ENCODE data around the gene UBE2F.

Gene UBE2F

GRCh38 chr2:238042090-238042489 lies 75.3 kb downstream of the UBE2F start:
- H3K27ac ChIP-seq (replicated peaks): no peak overlapping the region
- TF ChIP-seq, protein P1, sequence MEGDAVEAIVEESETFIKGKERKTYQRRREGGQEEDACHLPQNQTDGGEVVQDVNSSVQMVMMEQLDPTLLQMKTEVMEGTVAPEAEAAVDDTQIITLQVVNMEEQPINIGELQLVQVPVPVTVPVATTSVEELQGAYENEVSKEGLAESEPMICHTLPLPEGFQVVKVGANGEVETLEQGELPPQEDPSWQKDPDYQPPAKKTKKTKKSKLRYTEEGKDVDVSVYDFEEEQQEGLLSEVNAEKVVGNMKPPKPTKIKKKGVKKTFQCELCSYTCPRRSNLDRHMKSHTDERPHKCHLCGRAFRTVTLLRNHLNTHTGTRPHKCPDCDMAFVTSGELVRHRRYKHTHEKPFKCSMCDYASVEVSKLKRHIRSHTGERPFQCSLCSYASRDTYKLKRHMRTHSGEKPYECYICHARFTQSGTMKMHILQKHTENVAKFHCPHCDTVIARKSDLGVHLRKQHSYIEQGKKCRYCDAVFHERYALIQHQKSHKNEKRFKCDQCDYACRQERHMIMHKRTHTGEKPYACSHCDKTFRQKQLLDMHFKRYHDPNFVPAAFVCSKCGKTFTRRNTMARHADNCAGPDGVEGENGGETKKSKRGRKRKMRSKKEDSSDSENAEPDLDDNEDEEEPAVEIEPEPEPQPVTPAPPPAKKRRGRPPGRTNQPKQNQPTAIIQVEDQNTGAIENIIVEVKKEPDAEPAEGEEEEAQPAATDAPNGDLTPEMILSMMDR (IDR thresholded peaks at IDR 0.05; ENCODE audit: insufficient read depth, low read length): no peak
- no peak for TF ChIP-seq GABPA (IDR thresholded peaks at IDR 0.05; ENCODE audit: low read depth)
- no peak for TF ChIP-seq POLR2AphosphoS5 (IDR thresholded peaks at IDR 0.05; ENCODE audit: low read depth)
- TF ChIP-seq, protein P2, sequence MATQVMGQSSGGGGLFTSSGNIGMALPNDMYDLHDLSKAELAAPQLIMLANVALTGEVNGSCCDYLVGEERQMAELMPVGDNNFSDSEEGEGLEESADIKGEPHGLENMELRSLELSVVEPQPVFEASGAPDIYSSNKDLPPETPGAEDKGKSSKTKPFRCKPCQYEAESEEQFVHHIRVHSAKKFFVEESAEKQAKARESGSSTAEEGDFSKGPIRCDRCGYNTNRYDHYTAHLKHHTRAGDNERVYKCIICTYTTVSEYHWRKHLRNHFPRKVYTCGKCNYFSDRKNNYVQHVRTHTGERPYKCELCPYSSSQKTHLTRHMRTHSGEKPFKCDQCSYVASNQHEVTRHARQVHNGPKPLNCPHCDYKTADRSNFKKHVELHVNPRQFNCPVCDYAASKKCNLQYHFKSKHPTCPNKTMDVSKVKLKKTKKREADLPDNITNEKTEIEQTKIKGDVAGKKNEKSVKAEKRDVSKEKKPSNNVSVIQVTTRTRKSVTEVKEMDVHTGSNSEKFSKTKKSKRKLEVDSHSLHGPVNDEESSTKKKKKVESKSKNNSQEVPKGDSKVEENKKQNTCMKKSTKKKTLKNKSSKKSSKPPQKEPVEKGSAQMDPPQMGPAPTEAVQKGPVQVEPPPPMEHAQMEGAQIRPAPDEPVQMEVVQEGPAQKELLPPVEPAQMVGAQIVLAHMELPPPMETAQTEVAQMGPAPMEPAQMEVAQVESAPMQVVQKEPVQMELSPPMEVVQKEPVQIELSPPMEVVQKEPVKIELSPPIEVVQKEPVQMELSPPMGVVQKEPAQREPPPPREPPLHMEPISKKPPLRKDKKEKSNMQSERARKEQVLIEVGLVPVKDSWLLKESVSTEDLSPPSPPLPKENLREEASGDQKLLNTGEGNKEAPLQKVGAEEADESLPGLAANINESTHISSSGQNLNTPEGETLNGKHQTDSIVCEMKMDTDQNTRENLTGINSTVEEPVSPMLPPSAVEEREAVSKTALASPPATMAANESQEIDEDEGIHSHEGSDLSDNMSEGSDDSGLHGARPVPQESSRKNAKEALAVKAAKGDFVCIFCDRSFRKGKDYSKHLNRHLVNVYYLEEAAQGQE (IDR thresholded peaks at IDR 0.05; ENCODE audit: insufficient replicate concordance, low read depth): no peak
- no peak for TF ChIP-seq SPI1 (IDR thresholded peaks at IDR 0.05; ENCODE audit: borderline replicate concordance, low read depth)
- no peak for DNase-seq (ENCODE audit: low read depth in 1 of 2, low spot score in 1 of 2)
- no peaks in the 10 kb centered on the region for H3K27me3 ChIP-seq (ENCODE audit: insufficient read depth, poor library complexity, severe bottlenecking)
- no peak overlapping the region for H3K4me3 ChIP-seq (replicated peaks; ENCODE audit: insufficient read depth, low read length)

- DNase-seq (ENCODE audit: low read depth in 1 of 2, low spot score in 1 of 2): no peak
- no peaks in the 10 kb centered on the region for H3K27me3 ChIP-seq (ENCODE audit: insufficient read depth, poor library complexity, severe bottlenecking)
- TF ChIP-seq, protein P1 (IDR thresholded peaks at IDR 0.05; ENCODE audit: insufficient read depth, low read length): no peak
- TF ChIP-seq GABPA (IDR thresholded peaks at IDR 0.05; ENCODE audit: low read depth) (no peak), POLR2AphosphoS5 (IDR thresholded peaks at IDR 0.05; ENCODE audit: low read depth) (no peak), SPI1 (IDR thresholded peaks at IDR 0.05; ENCODE audit: borderline replicate concordance, low read depth) (no peak)
- TF ChIP-seq, protein P2 (IDR thresholded peaks at IDR 0.05; ENCODE audit: insufficient replicate concordance, low read depth): no peak
- H3K4me3 ChIP-seq (replicated peaks; ENCODE audit: insufficient read depth, low read length): no peak overlapping the region
- H3K27ac ChIP-seq (replicated peaks): no peak overlapping the region
Observed at GRCh38 chr2:238042849-238043584, 76.2 kb downstream of the UBE2F start.

DNA sequence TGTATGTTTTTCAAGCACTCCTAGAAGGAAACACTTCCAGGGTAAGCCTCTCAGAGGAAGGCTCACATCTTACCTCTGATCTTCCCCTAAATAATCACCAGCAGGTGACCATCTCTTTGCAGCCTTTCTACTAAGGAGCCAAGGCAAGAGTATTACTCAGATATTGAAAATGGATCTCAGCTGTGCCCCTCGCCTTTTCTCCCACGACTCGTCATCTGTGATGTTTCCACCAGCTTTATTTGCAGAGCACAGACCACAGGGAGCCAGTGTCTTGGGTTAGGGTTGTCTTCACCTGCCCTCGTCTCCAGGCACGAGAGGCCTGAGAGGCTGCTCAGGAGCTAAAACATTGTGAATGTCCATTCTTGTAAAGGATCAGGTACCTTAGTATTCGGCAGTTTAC lies 77.0 kb downstream of the UBE2F start:
- Histone ChIP-seq H3K27me3 (ENCODE audit: insufficient read depth, poor library complexity, severe bottlenecking) (no peaks in the 10 kb centered on the region), H3K27ac (replicated peaks) (no peak overlapping the region), H3K4me3 (replicated peaks; ENCODE audit: insufficient read depth, low read length) (no peak overlapping the region)
- TF ChIP-seq SPI1 (IDR thresholded peaks at IDR 0.05; ENCODE audit: borderline replicate concordance, low read depth): no peak
- TF ChIP-seq POLR2AphosphoS5 (IDR thresholded peaks at IDR 0.05; ENCODE audit: low read depth): no peak
- TF ChIP-seq, protein P2 (IDR thresholded peaks at IDR 0.05; ENCODE audit: insufficient replicate concordance, low read depth): no peak
- TF ChIP-seq GABPA (IDR thresholded peaks at IDR 0.05; ENCODE audit: low read depth): no peak
- TF ChIP-seq, protein P1 (IDR thresholded peaks at IDR 0.05; ENCODE audit: insufficient read depth, low read length): no peak
- no peak for DNase-seq (ENCODE audit: low read depth in 1 of 2, low spot score in 1 of 2)

All from HL-60 (cell line).